Smooth muscle cell (in vitro differentiated cells): ENCODE results near the gene PRKG1. TPM values are rescaled to one million over a fixed set of nuclear protein-coding genes. Genes with fewer than 3 reads are reported as not detected.

Source experiments
- DNase-seq: peaks from one replicate; lab custom pipeline; 2025; ENCODE audit not compliant: unreplicated experiment; lab: John Stamatoyannopoulos, UW
- H2AFZ ChIP-seq: fragments of 200-600 bp; sonication (generic); 2 replicates; pipeline ENCODE4 v1.6.0; 2016; ENCODE audit warnings: antibody characterized with exemption, low read depth, mild to moderate bottlenecking
- H3F3A ChIP-seq: fragments of 200-600 bp; sonication (generic); 2 replicates; pipeline ENCODE4 v1.6.0; 2017; ENCODE audit warnings: antibody characterized with exemption, low read depth
- H3K27ac ChIP-seq: fragments of 200-600 bp; sonication (generic); 2 replicates; pipeline ENCODE4 v1.5.1; 2016; ENCODE audit warnings: low read depth, mild to moderate bottlenecking
- H3K27me3 ChIP-seq: fragments of 200-600 bp; sonication (generic); 2 replicates; pipeline ENCODE4 v1.6.1; 2016; ENCODE audit warnings: low read depth, mild to moderate bottlenecking
- H3K36me3 ChIP-seq: fragments of 200-600 bp; sonication (generic); 2 replicates; pipeline ENCODE4 v1.5.1; 2016; ENCODE audit warnings: low read depth
- H3K4me1 ChIP-seq: fragments of 200-600 bp; sonication (generic); 2 replicates; pipeline ENCODE4 v1.5.1; 2016; ENCODE audit warnings: low read depth
- H3K4me2 ChIP-seq: fragments of 200-600 bp; sonication (generic); 2 replicates; pipeline ENCODE4 v1.6.0; 2016; ENCODE audit warnings: mild to moderate bottlenecking
- H3K4me3 ChIP-seq: fragments of 200-600 bp; sonication (generic); 2 replicates; pipeline ENCODE4 v1.5.1; 2016; ENCODE audit warnings: mild to moderate bottlenecking
- H3K79me2 ChIP-seq: fragments of 200-600 bp; sonication (generic); 2 replicates; pipeline ENCODE4 v1.6.0; 2016; ENCODE audit warnings: low read depth, mild to moderate bottlenecking
- H3K9ac ChIP-seq: fragments of 200-600 bp; sonication (generic); 2 replicates; pipeline ENCODE4 v1.6.0; 2016; ENCODE audit warnings: low read depth
- H3K9me3 ChIP-seq: fragments of 200-600 bp; sonication (generic); replicated peaks from 2 replicates; pipeline ENCODE4 v1.5.1; 2016; ENCODE audit warnings: low read depth
- H4K20me1 ChIP-seq: fragments of 200-600 bp; sonication (generic); 2 replicates; pipeline ENCODE4 v1.6.0; 2016; ENCODE audit warnings: low read depth
- WGBS: methylation state at CpG from one replicate; pipeline ENCODE4 v1.1.7; 2016; ENCODE audit warnings: low lambda C conversion rate; 5-methylcytosine and 5-hydroxymethylcytosine counted together
- polyA plus RNA-seq: library from polyadenylated mRNA; unstranded; fragments of >200 nt; fragmentation: Nextera tagmentation; extraction: Ambion mirVana; gene quantifications from 2 replicates; pipeline ENCODE4 v1.2.1, GENCODE V29; 2016
- total RNA-seq: library from RNA; depleted of rRNA; stranded (reverse); fragments of >200 nt; gene quantifications from 2 replicates; pipeline ENCODE4 v1.2.3, GENCODE V29; 2014
- TF ChIP-seq, protein P1 (sequence below): fragments of 200-600 bp; sonication (generic); IDR thresholded peaks from 2 replicates; pipeline ENCODE4 v1.5.1; 2017; ENCODE audit warnings: borderline replicate concordance, mild to moderate bottlenecking, antibody characterized with exemption; ENCODE audit not compliant: insufficient read depth, poor library complexity, severe bottlenecking

The PRKG1 gene
- total and polyA plus RNA-seq, 2 experiments from 2014 or later: 7.2 to 13.4 TPM

GRCh38 chr10:51654918-51655317 lies 580.6 kb downstream of the PRKG1 start:
- WGBS: 96% methylated on average over 1 of the region's 1 CpG
- Histone ChIP-seq H4K20me1 (no peaks in the 10 kb centered on the region), H3K36me3 (no peaks in the 10 kb centered on the region), H3F3A (no peaks in the 10 kb centered on the region), H3K79me2 (no peaks in the 10 kb centered on the region), H2AFZ (no peak overlapping the region), H3K9ac (no peak overlapping the region), H3K4me2 (no peak overlapping the region), H3K4me3 (no peak overlapping the region), H3K4me1 (peaks cover 8% of the 10 kb centered on the region), H3K27ac (no peak overlapping the region), H3K9me3 (no peaks in the 10 kb centered on the region), H3K27me3 (no peaks in the 10 kb centered on the region)
- DNase-seq: no peak
- TF ChIP-seq, protein P1, sequence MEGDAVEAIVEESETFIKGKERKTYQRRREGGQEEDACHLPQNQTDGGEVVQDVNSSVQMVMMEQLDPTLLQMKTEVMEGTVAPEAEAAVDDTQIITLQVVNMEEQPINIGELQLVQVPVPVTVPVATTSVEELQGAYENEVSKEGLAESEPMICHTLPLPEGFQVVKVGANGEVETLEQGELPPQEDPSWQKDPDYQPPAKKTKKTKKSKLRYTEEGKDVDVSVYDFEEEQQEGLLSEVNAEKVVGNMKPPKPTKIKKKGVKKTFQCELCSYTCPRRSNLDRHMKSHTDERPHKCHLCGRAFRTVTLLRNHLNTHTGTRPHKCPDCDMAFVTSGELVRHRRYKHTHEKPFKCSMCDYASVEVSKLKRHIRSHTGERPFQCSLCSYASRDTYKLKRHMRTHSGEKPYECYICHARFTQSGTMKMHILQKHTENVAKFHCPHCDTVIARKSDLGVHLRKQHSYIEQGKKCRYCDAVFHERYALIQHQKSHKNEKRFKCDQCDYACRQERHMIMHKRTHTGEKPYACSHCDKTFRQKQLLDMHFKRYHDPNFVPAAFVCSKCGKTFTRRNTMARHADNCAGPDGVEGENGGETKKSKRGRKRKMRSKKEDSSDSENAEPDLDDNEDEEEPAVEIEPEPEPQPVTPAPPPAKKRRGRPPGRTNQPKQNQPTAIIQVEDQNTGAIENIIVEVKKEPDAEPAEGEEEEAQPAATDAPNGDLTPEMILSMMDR: no peak

DNA sequence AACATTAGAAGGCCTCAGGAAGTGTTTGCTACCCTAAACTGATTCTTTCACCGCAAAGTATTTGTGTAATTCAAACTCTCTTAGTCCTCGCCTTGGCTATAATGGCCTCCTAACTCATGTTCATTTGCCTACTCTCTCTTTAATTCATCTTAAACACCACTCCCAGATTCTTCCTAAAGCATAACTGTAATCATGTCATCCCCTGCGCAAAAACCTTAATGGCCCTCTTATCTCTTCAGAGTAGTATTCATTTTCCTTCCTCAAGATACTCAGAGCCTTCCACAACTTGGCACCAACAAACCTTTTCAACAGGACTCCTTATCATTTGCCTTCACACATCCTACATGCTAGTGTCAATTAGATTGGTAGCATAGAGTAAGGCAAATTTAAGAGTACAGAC lies 582.2 kb downstream of the PRKG1 start:
- no peak overlapping the region for H3K4me2 ChIP-seq
- H3K4me1 ChIP-seq: peaks cover 8% of the 10 kb centered on the region
- H3K9ac ChIP-seq: no peak overlapping the region
- no peaks in the 10 kb centered on the region for H3K9me3 ChIP-seq
- no peak for DNase-seq
- WGBS: 89% methylated on average over 3 of the region's 3 CpGs
- TF ChIP-seq, protein P1: no peak
- H4K20me1 ChIP-seq: no peaks in the 10 kb centered on the region
- no peaks in the 10 kb centered on the region for H3K36me3 ChIP-seq
- no peaks in the 10 kb centered on the region for H3K79me2 ChIP-seq
- H3K4me3 ChIP-seq: no peak overlapping the region
- no peaks in the 10 kb centered on the region for H3K27me3 ChIP-seq
- H3K27ac ChIP-seq: no peak overlapping the region
- H2AFZ ChIP-seq: no peak overlapping the region
- no peaks in the 10 kb centered on the region for H3F3A ChIP-seq

DNA sequence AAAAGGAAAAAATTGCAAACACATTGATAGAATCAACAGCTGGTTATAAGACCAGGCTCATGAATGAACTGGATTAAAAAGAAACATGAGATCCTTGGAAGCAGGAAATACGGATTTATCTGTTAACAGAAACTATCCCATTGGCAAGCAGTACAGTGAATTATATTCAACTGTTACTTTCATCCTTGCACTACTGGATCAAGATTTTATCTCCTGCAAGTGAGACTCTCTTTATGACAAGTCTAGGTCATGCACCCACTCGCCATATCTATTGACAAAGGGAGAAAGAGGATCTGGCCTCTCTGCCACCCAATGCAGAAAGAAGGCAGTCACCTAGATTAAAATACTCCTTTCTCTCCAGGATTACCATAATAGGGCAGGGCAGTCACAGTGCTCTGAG lies 583.7 kb downstream of the PRKG1 start:
- Histone ChIP-seq H3K36me3 (no peaks in the 10 kb centered on the region), H3K4me3 (no peak overlapping the region), H3K79me2 (no peaks in the 10 kb centered on the region), H3K9ac (no peak overlapping the region), H2AFZ (no peak overlapping the region), H3K9me3 (no peaks in the 10 kb centered on the region), H4K20me1 (no peaks in the 10 kb centered on the region), H3K4me1 (peaks cover 8% of the 10 kb centered on the region), H3F3A (no peaks in the 10 kb centered on the region), H3K27me3 (no peaks in the 10 kb centered on the region), H3K4me2 (no peak overlapping the region), H3K27ac (no peak overlapping the region)
- no peak for DNase-seq
- WGBS: 73% methylated on average over 2 of the region's 2 CpGs
- TF ChIP-seq, protein P1: no peak

DNA sequence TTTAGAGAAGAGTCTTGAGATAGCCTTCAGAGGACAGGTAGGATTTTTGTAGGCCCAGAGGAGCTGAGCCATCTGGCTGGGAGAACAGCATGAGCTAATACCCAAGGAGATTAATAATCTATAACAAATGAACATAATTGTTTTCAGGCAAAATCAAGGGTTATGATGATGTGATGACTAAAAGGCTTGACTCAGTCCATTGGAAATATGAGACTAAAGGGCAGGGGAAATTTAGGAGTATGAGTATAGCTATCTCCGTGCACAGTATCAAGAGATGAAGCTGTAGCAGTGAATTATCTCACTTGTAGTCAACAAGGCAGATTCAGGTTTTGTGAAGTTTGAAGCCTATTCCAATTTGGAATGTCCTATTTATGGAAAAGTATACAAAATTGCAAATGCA lies 585.1 kb downstream of the PRKG1 start:
- no peaks in the 10 kb centered on the region for H3K36me3 ChIP-seq
- DNase-seq: no peak
- H3K27ac ChIP-seq: no peak overlapping the region
- no peak overlapping the region for H3K4me2 ChIP-seq
- H3K27me3 ChIP-seq: no peaks in the 10 kb centered on the region
- H3K9me3 ChIP-seq: no peaks in the 10 kb centered on the region
- H3K79me2 ChIP-seq: no peaks in the 10 kb centered on the region
- H3K4me1 ChIP-seq: peaks cover 8% of the 10 kb centered on the region
- no peak overlapping the region for H3K4me3 ChIP-seq
- no peak overlapping the region for H3K9ac ChIP-seq
- no peaks in the 10 kb centered on the region for H4K20me1 ChIP-seq
- H3F3A ChIP-seq: no peaks in the 10 kb centered on the region
- H2AFZ ChIP-seq: no peak overlapping the region
- 92% methylated on average over 1 of the region's 1 CpG for WGBS
- TF ChIP-seq, protein P1: no peak
